Measurements from ENCODE around the gene CRACR2B. TPM values are rescaled to one million over a fixed set of nuclear protein-coding genes. Genes with fewer than 3 reads are reported as not detected.

Gene CRACR2B
- total RNA-seq, 1 donor from 2014 or later: 43.6 TPM

GRCh38 chr11:797296-798092 is 30.2 kb upstream of the CRACR2B start:
- peaks cover 37% of the 10 kb centered on the region for H3K4me1 ChIP-seq
- TF ChIP-seq, protein P1, sequence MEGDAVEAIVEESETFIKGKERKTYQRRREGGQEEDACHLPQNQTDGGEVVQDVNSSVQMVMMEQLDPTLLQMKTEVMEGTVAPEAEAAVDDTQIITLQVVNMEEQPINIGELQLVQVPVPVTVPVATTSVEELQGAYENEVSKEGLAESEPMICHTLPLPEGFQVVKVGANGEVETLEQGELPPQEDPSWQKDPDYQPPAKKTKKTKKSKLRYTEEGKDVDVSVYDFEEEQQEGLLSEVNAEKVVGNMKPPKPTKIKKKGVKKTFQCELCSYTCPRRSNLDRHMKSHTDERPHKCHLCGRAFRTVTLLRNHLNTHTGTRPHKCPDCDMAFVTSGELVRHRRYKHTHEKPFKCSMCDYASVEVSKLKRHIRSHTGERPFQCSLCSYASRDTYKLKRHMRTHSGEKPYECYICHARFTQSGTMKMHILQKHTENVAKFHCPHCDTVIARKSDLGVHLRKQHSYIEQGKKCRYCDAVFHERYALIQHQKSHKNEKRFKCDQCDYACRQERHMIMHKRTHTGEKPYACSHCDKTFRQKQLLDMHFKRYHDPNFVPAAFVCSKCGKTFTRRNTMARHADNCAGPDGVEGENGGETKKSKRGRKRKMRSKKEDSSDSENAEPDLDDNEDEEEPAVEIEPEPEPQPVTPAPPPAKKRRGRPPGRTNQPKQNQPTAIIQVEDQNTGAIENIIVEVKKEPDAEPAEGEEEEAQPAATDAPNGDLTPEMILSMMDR (IDR thresholded peaks at IDR 0.05): no peak
- intact Hi-C loops (cut with DNase I): no loop called here
- H3K27ac ChIP-seq: peak overlapping the region; percentile 81
- ATAC-seq: peak; percentile 47 to 53
- H3K27me3 ChIP-seq (ENCODE audit: low read depth): no peaks in the 10 kb centered on the region
- H3K36me3 ChIP-seq: peaks cover 42% of the 10 kb centered on the region
- peak overlapping the region; percentile 80 for H3K4me3 ChIP-seq
- H3K9me3 ChIP-seq: no peaks in the 10 kb centered on the region
- peak; percentile 84 for DNase-seq

- H3K4me1 ChIP-seq: peaks cover 37% of the 10 kb centered on the region
- TF ChIP-seq, protein P1 (IDR thresholded peaks at IDR 0.05): peak; percentile 80
- ATAC-seq (peak; percentile 80 to 84), DNase-seq (peak; percentile 89)
- intact Hi-C loops (cut with DNase I): no loop called here
- peaks cover 40% of the 10 kb centered on the region for H3K36me3 ChIP-seq
- H3K4me3 ChIP-seq: peak within 1 kb of the TSS; percentile 80
- H3K9me3 ChIP-seq: no peaks in the 10 kb centered on the region
- H3K27me3 ChIP-seq (ENCODE audit: low read depth): no peaks in the 10 kb centered on the region
- H3K27ac ChIP-seq: peak within 1 kb of the TSS; percentile 81
Measured at GRCh38 chr11:798093-798713, 29.5 kb upstream of the CRACR2B start, which contains the start of gene SLC25A22. TSS of gene SLC25A22 (minus strand) at chr11:798281. CDS start at chr11:795006, 3,275 bp downstream.

DNA sequence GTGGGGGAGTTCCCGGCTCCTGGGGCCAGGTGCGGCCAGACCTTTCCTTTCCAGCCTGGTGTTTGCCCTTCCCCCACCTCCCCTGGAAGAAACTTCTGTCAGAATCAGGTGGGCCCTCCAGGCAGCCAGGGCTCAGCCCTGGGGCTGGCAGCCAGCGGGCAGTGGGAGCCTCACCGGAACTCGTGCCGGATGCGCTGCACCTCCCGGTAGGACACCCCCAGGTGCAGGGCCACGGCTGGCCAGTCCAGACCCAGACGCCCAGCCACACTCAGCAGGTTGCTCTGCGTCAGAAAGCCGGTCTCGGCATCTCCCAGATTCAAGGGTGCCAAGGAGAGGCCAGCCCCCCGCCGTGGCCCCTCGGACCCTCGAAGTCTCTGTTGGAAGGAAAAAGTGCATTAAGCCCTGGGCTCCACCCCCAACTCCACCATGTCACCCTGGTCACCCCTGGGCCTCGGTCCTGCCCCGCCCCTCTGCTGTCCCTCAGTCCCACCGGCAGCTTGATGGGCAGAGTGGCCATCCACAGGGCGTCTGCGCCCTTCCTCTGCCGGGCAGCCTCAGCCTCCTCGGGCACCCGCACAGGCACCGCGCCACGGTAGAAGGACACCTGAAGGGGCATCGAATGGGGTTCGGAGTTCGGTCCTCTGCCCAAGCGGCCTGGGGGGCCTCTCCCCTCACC is 27.9 kb upstream of the CRACR2B start:
- intact Hi-C loops (cut with DNase I): no loop called here
- H3K9me3 ChIP-seq: no peaks in the 10 kb centered on the region

GRCh38 chr11:800473-800872 is 27.2 kb upstream of the CRACR2B start:
- Histone ChIP-seq H3K9me3 (no peaks in the 10 kb centered on the region), H3K4me3 (no peak overlapping the region), H3K4me1 (peaks cover 44% of the 10 kb centered on the region), H3K36me3 (peaks cover 35% of the 10 kb centered on the region), H3K27ac (no peak overlapping the region), H3K27me3 (ENCODE audit: low read depth) (no peaks in the 10 kb centered on the region)
- intact Hi-C loops (cut with DNase I): no loop called here
- no peak for DNase-seq
- TF ChIP-seq, protein P1 (IDR thresholded peaks at IDR 0.05): no peak
- ATAC-seq: no peak

More for the DNA sequence above, 27.9 kb upstream of the CRACR2B start:
- Histone ChIP-seq H3K27me3 (ENCODE audit: low read depth) (no peaks in the 10 kb centered on the region), H3K36me3 (peaks cover 35% of the 10 kb centered on the region), H3K4me1 (peaks cover 47% of the 10 kb centered on the region), H3K4me3 (no peak overlapping the region), H3K27ac (no peak overlapping the region)
- TF ChIP-seq, protein P1 (IDR thresholded peaks at IDR 0.05): no peak
- DNase-seq (no peak), ATAC-seq (no peak)

GRCh38 chr11:801097-801780 is 26.5 kb upstream of the CRACR2B start:
- Histone ChIP-seq H3K4me1 (peaks cover 42% of the 10 kb centered on the region), H3K9me3 (no peaks in the 10 kb centered on the region), H3K27ac (no peak overlapping the region), H3K27me3 (ENCODE audit: low read depth) (no peaks in the 10 kb centered on the region), H3K36me3 (peaks cover 35% of the 10 kb centered on the region), H3K4me3 (no peak overlapping the region)
- TF ChIP-seq, protein P1 (IDR thresholded peaks at IDR 0.05): no peak
- DNase-seq (no peak), ATAC-seq (no peak)
- intact Hi-C loops (cut with DNase I): no loop called here

Measured in lower lobe of right lung (tissue), 2 donors.